ENCODE measurements around the gene PRIM2. TPM values are rescaled to one million over a fixed set of nuclear protein-coding genes. Genes with fewer than 3 reads are reported as not detected.
"Not testable (repeated sequence)": the region's sequence is repeated elsewhere in the genome, so short reads cannot be mapped to it uniquely, and the experiment has no call there.

The PRIM2 gene
- polyA plus RNA-seq, 3 donors: 17.3 to 20.9 (median 20.5) TPM

- not testable (repeated sequence) for DNase-seq (ENCODE audit: low read depth in 3 of 3, low spot score in 2 of 3)
Observed at GRCh38 chr6:57572844-57573243, 255.4 kb downstream of the PRIM2 start.

- not testable (repeated sequence) for DNase-seq (ENCODE audit: low read depth in 3 of 3, low spot score in 2 of 3)
Observed at GRCh38 chr6:57577023-57577422, 259.6 kb downstream of the PRIM2 start.

GRCh38 chr6:57579489-57579888 is 262.1 kb downstream of the PRIM2 start:
- DNase-seq (ENCODE audit: low read depth in 3 of 3, low spot score in 2 of 3): not testable (repeated sequence)

GRCh38 chr6:57581586-57581985 is 264.2 kb downstream of the PRIM2 start:
- DNase-seq (ENCODE audit: low read depth in 3 of 3, low spot score in 2 of 3): not testable (repeated sequence)

GRCh38 chr6:57601105-57601504 is 283.7 kb downstream of the PRIM2 start:
- DNase-seq (ENCODE audit: low read depth in 3 of 3, low spot score in 2 of 3): not testable (repeated sequence)

GRCh38 chr6:57605303-57605702 is 287.9 kb downstream of the PRIM2 start:
- not testable (repeated sequence) for DNase-seq (ENCODE audit: low read depth in 3 of 3, low spot score in 2 of 3)

GRCh38 chr6:57606331-57606730 is 288.9 kb downstream of the PRIM2 start:
- not testable (repeated sequence) for DNase-seq (ENCODE audit: low read depth in 3 of 3, low spot score in 2 of 3)

- DNase-seq (ENCODE audit: low read depth in 3 of 3, low spot score in 2 of 3): not testable (repeated sequence)
Observed at GRCh38 chr6:57610612-57611011, 293.2 kb downstream of the PRIM2 start.

GRCh38 chr6:57618959-57619358 is 301.5 kb downstream of the PRIM2 start:
- DNase-seq (ENCODE audit: low read depth in 3 of 3, low spot score in 2 of 3): not testable (repeated sequence)

GRCh38 chr6:57631773-57632172 is 314.3 kb downstream of the PRIM2 start:
- not testable (repeated sequence) for DNase-seq (ENCODE audit: low read depth in 3 of 3, low spot score in 2 of 3)

- not testable (repeated sequence) for DNase-seq (ENCODE audit: low read depth in 3 of 3, low spot score in 2 of 3)
Observed at GRCh38 chr6:57658526-57658925, 341.1 kb downstream of the PRIM2 start.

GRCh38 chr6:57659794-57660193 is 342.4 kb downstream of the PRIM2 start:
- DNase-seq (ENCODE audit: low read depth in 3 of 3, low spot score in 2 of 3): not testable (repeated sequence)

- DNase-seq (ENCODE audit: low read depth in 3 of 3, low spot score in 2 of 3): not testable (repeated sequence)
Observed at GRCh38 chr6:57660940-57661339, 343.5 kb downstream of the PRIM2 start.

GRCh38 chr6:57668108-57668507 is 350.7 kb downstream of the PRIM2 start:
- not testable (repeated sequence) for DNase-seq (ENCODE audit: low read depth in 3 of 3, low spot score in 2 of 3)

GRCh38 chr6:57671237-57671636 is 353.8 kb downstream of the PRIM2 start:
- not testable (repeated sequence) for DNase-seq (ENCODE audit: low read depth in 3 of 3, low spot score in 2 of 3)

GRCh38 chr6:57671937-57672627 is 354.7 kb downstream of the PRIM2 start:
- not testable (repeated sequence) for DNase-seq (ENCODE audit: low read depth in 3 of 3, low spot score in 2 of 3)

- DNase-seq (ENCODE audit: low read depth in 3 of 3, low spot score in 2 of 3): not testable (repeated sequence)
Observed at GRCh38 chr6:57673281-57673680, 355.9 kb downstream of the PRIM2 start.

GRCh38 chr6:57675386-57675785 is 358.0 kb downstream of the PRIM2 start:
- DNase-seq (ENCODE audit: low read depth in 3 of 3, low spot score in 2 of 3): not testable (repeated sequence)

GRCh38 chr6:57696382-57696781 is 379.0 kb downstream of the PRIM2 start:
- not testable (repeated sequence) for DNase-seq (ENCODE audit: low read depth in 3 of 3, low spot score in 2 of 3)
